SK-N-SH (cell line): ENCODE data around the gene LPAR1. TPM values are rescaled to one million over a fixed set of nuclear protein-coding genes. Genes with fewer than 3 reads are reported as not detected.

ENCODE experiments used
- CTCF ChIA-PET: fragments of 300-600, 350-600 bp; formaldehyde crosslinking; extraction: SDS; loops from one replicate; lab custom pipeline; 2021; lab: Yijun Ruan, JAX
- POLR2A ChIA-PET: fragments of 350-600 bp; sonication (Branson Sonifier 250); formaldehyde crosslinking; extraction: SDS; loops from one replicate; lab custom pipeline; 2020; ENCODE audit warnings: antibody characterized with exemption, inconsistent platforms; lab: Yijun Ruan, JAX
- DNase-seq: peaks from one replicate; pipeline ENCODE4 v3.0.0; 2012
- H2AFZ ChIP-seq: fragments of 200-600 bp; sonication (generic); 2 replicates; pipeline ENCODE4 v1.8.1; 2016; ENCODE audit warnings: antibody characterized with exemption, mild to moderate bottlenecking, low read depth
- H3F3A ChIP-seq: fragments of 200-600 bp; sonication (generic); replicated peaks from 2 replicates; pipeline ENCODE3; 2016; ENCODE audit warnings: antibody characterized with exemption, mild to moderate bottlenecking; ENCODE audit not compliant: insufficient read depth
- H3K27ac ChIP-seq, 2 experiments: fragments of 200-500 bp in 1 of 2; fragments of 200-600 bp in 1 of 2; sonication (Bioruptor generic) in 1 of 2; sonication (generic), shearing (Covaris generic) in 1 of 2; 2 replicates each; pipeline versions ENCODE4 v1.5.1 to v1.6.1; 2014 to 2016; ENCODE audit warnings: low read depth in 2 of 2, inconsistent platforms in 1 of 2, low read length in 1 of 2, mild to moderate bottlenecking in 1 of 2, mixed read lengths in 1 of 2
- H3K27me3 ChIP-seq: fragments of 200-600 bp; sonication (generic), shearing (Covaris generic); 2 replicates; pipeline ENCODE4 v1.6.1; 2016; ENCODE audit warnings: mixed run types; ENCODE audit not compliant: insufficient read depth
- H3K36me3 ChIP-seq, 2 experiments: fragments of 200-500 bp in 1 of 2; fragments of 200-600 bp in 1 of 2; sonication (Bioruptor generic) in 1 of 2; sonication (generic) in 1 of 2; replicated peaks in 1 of 2; 2 replicates each; pipeline versions ENCODE3 to v1.5.1; 2014 to 2016; ENCODE audit warnings: low read length in 1 of 2, mild to moderate bottlenecking in 1 of 2; ENCODE audit not compliant: insufficient read depth in 2 of 2, control insufficient read depth in 1 of 2
- H3K4me1 ChIP-seq, 2 experiments: fragments of 200-500 bp in 1 of 2; fragments of 200-600 bp in 1 of 2; sonication (Bioruptor generic) in 1 of 2; sonication (generic), shearing (Covaris generic) in 1 of 2; 2 replicates each; pipeline versions ENCODE4 v1.5.1 to v1.6.1; 2014 to 2016; ENCODE audit warnings: low read depth in 1 of 2, low read length in 1 of 2, mixed run types in 1 of 2; ENCODE audit not compliant: insufficient read depth in 2 of 2, control insufficient read depth in 1 of 2
- H3K4me2 ChIP-seq: fragments of 200-600 bp; sonication (generic), shearing (Covaris generic); 2 replicates; pipeline ENCODE4 v1.6.1; 2017; ENCODE audit warnings: mixed run types
- H3K4me3 ChIP-seq, 2 experiments: fragments of 200-500 bp in 1 of 2; fragments of 200-600 bp in 1 of 2; sonication (Bioruptor generic) in 1 of 2; sonication (generic), shearing (Covaris generic) in 1 of 2; 2 replicates each; pipeline versions ENCODE4 v1.5.1 to v1.8.1; 2014 to 2016; ENCODE audit warnings: low read depth in 2 of 2, inconsistent platforms in 1 of 2, low read length in 1 of 2, mild to moderate bottlenecking in 1 of 2, mixed read lengths in 1 of 2, moderate library complexity in 1 of 2
- H3K79me2 ChIP-seq: fragments of 200-600 bp; sonication (generic); 2 replicates; pipeline ENCODE4 v1.8.1; 2017; ENCODE audit warnings: mild to moderate bottlenecking; ENCODE audit not compliant: insufficient read depth
- H3K9ac ChIP-seq: fragments of 200-600 bp; sonication (generic); 2 replicates; pipeline ENCODE4 v1.6.1; 2017; ENCODE audit warnings: mixed run types
- H3K9me2 ChIP-seq: fragments of 200-600 bp; sonication (generic); 2 replicates; pipeline ENCODE4 v1.6.1; 2017; ENCODE audit warnings: mixed run types
- H3K9me3 ChIP-seq: fragments of 200-600 bp; sonication (generic); 2 replicates; pipeline ENCODE4 v1.6.1; 2017; ENCODE audit warnings: mixed run types, mild to moderate bottlenecking, moderate library complexity
- H4K20me1 ChIP-seq: fragments of 200-600 bp; sonication (generic); 2 replicates; pipeline ENCODE4 v1.6.1; 2017; ENCODE audit warnings: mild to moderate bottlenecking, mixed run types; ENCODE audit not compliant: insufficient read depth
- GATA2 ChIP-seq: sonication (generic); formaldehyde crosslinking; IDR thresholded peaks from 2 replicates; pipeline ENCODE4 v1.5.0; 2020; ENCODE audit warnings: mild to moderate bottlenecking, missing genetic modification reagents
- IRF3 ChIP-seq: fragments of 150-350 bp; IDR thresholded peaks from 2 replicates; pipeline ENCODE4 v1.6.1; 2016; ENCODE audit warnings: mild to moderate bottlenecking, low read depth, low read length
- NFIC ChIP-seq: IDR thresholded peaks from 2 replicates; pipeline ENCODE4 v1.4.0; 2012; ENCODE audit warnings: borderline replicate concordance
- POLR2AphosphoS5 ChIP-seq: IDR thresholded peaks from 2 replicates; pipeline ENCODE4 v1.6.1; 2012; ENCODE audit warnings: low read depth, low read length
- RAD21 ChIP-seq: IDR thresholded peaks from 2 replicates; pipeline ENCODE4 v1.6.1; 2012; ENCODE audit warnings: mild to moderate bottlenecking, low read length
- RCOR1 ChIP-seq: fragments of 150-350 bp; IDR thresholded peaks from 2 replicates; pipeline ENCODE4 v1.6.1; 2017; ENCODE audit warnings: antibody characterized with exemption, low read length
- RFX5 ChIP-seq: IDR thresholded peaks from 2 replicates; pipeline ENCODE4 v1.6.1; 2012; ENCODE audit warnings: mild to moderate bottlenecking, improper control_type of control experiment, low read length
- TAF1 ChIP-seq: IDR thresholded peaks from 2 replicates; pipeline ENCODE4 v1.6.1; 2012; ENCODE audit warnings: low read depth, mild to moderate bottlenecking, low read length, moderate library complexity, borderline replicate concordance
- TCF12 ChIP-seq: IDR thresholded peaks from 2 replicates; pipeline ENCODE4 v1.4.0; 2012
- TEAD4 ChIP-seq: IDR thresholded peaks from 2 replicates; pipeline ENCODE4 v1.4.0; 2012; ENCODE audit warnings: mild to moderate bottlenecking, borderline replicate concordance; ENCODE audit not compliant: insufficient read depth
- YY1 ChIP-seq: IDR thresholded peaks from 2 replicates; pipeline ENCODE4 v1.4.0; 2012; ENCODE audit warnings: low read depth, mild to moderate bottlenecking
- WGBS: methylation state at CpG from one replicate; pipeline ENCODE4 v1.1.6; 2017; ENCODE audit warnings: low lambda C conversion rate; 5-methylcytosine and 5-hydroxymethylcytosine counted together
- polyA plus RNA-seq, 3 experiments: library from polyadenylated mRNA; depleted of rRNA; stranded (reverse); fragments of >200 nt; gene quantifications; 2 replicates each; pipeline ENCODE4 v1.2.3, GENCODE V29; 2012
- TF ChIP-seq, protein P1 (sequence below): IDR thresholded peaks from 2 replicates; pipeline ENCODE4 v1.4.0; 2012; ENCODE audit warnings: low read depth

LPAR1 gene
- polyA plus RNA-seq, 1 of the 3 experiments (the other 2 are of a cell fraction): 9.4 TPM

GRCh38 chr9:111020594-111020993 is 17.7 kb downstream of the LPAR1 start (continued):
- TF ChIP-seq TAF1 (no peak), RAD21 (no peak), TCF12 (no peak), POLR2AphosphoS5 (no peak), RCOR1 (no peak)
- TF ChIP-seq, all 33 proteins: peak for 0

GRCh38 chr9:111016426-111017045 is 21.7 kb downstream of the LPAR1 start:
- CTCF ChIA-PET: interaction anchor here (1.1 to 1.6 kb wide), 2 partner anchors 18 to 20 kb away, joined by 3 to 5 read pairs; no protein-coding TSS in a partner anchor
- H4K20me1 ChIP-seq: no peaks in the 10 kb centered on the region
- 41% methylated on average over 3 of the region's 3 CpGs for WGBS

DNA sequence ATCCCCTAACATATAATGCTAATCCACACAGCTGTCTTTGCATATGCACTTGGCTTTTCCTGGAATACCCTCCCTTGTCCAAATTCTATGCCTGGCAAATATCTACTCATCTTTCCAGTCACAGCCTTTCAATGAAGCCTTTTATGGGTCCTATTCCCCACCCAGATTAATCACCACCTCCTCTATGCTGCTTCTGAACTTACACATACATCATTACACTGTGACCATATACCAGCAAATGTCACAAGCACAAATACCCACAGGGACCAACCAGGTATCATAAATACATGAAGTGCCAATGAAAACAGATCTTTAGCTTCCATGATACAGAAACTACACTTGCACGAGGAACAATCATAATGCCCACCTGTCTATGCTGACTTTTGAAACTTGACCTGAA is 22.3 kb downstream of the LPAR1 start:
- no peaks in the 10 kb centered on the region for H3K79me2 ChIP-seq
- POLR2A ChIA-PET: no interaction called here

More at GRCh38 chr9:111016426-111017045, 21.7 kb downstream of the LPAR1 start:
- peak; percentile 24 for DNase-seq
- POLR2A ChIA-PET: no interaction called here
- Histone ChIP-seq H3K4me2 (no peak overlapping the region), H3K9ac (no peak overlapping the region), H3K9me2 (no peaks in the 10 kb centered on the region), H3K27me3 (no peaks in the 10 kb centered on the region), H3K9me3 (no peaks in the 10 kb centered on the region), H3F3A (no peaks in the 10 kb centered on the region), H3K36me3 (no peaks in the 10 kb centered on the region), H3K79me2 (no peaks in the 10 kb centered on the region), H3K4me1 (peaks cover 0 to 8% of the 10 kb centered on the region in 2 experiments; a peak in 2 of 4 replicates), H3K4me3 (no peak overlapping the region), H2AFZ (no peak overlapping the region), H3K27ac (no peak overlapping the region)
- TF ChIP-seq RFX5 (no peak), TEAD4 (no peak), NFIC (0 out of 2 replicates have a peak, but pooled peaks have one; percentile 25), IRF3 (no peak), GATA2 (CRISPR knock-in tag) (0 out of 2 replicates have a peak, but pooled peaks have one; percentile 19)
- TF ChIP-seq, protein P1, sequence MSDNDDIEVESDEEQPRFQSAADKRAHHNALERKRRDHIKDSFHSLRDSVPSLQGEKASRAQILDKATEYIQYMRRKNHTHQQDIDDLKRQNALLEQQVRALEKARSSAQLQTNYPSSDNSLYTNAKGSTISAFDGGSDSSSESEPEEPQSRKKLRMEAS: no peak

More for the DNA sequence above, 22.3 kb downstream of the LPAR1 start:
- CTCF ChIA-PET: no interaction called here
- Histone ChIP-seq H3K36me3 (no peaks in the 10 kb centered on the region), H3K4me1 (peaks cover 0 to 8% of the 10 kb centered on the region in 2 experiments; a peak in 2 of 4 replicates), H3K27me3 (no peaks in the 10 kb centered on the region), H4K20me1 (no peaks in the 10 kb centered on the region), H3F3A (no peaks in the 10 kb centered on the region), H3K4me3 (no peak overlapping the region), H3K9me2 (no peaks in the 10 kb centered on the region)
- 72% methylated on average over 1 of the region's 1 CpG for WGBS
- TF ChIP-seq YY1 (no peak), TCF12 (no peak), RFX5 (no peak)
- TF ChIP-seq, all 33 proteins: peak for 0
- H3K9ac ChIP-seq: no peak overlapping the region
- H2AFZ ChIP-seq: no peak overlapping the region
- no peak for DNase-seq
- no peak overlapping the region for H3K4me2 ChIP-seq
- H3K27ac ChIP-seq: no peak overlapping the region
- H3K9me3 ChIP-seq: no peaks in the 10 kb centered on the region
